GM21786 (cell line): ENCODE results near the gene FAM83D.

ENCODE experiments used
- ATAC-seq: cut with Tn5 transposase; IDR thresholded peaks from one replicate; pipeline ENCODE4 v1.9.1; 2021; ENCODE audit not compliant: unreplicated experiment

The FAM83D gene

GRCh38 chr20:38997622-38998021 lies 71.4 kb downstream of the FAM83D start:
- peak; percentile 80 for ATAC-seq

- ATAC-seq, result no peak
These were observed 73.0 kb downstream of the FAM83D start for GRCh38 chr20:38999217-38999616.

GRCh38 chr20:38999965-39000910 lies 74.0 kb downstream of the FAM83D start:
- ATAC-seq, result no peak
